ENCODE measurements around the gene LNPK. TPM values are rescaled to one million over a fixed set of nuclear protein-coding genes. Genes with fewer than 3 reads are reported as not detected.

The LNPK gene
- total and polyA plus RNA-seq, 4 donors, result 4.7 to 48.2 (median 16.7) TPM

- ATAC-seq (ENCODE audit: insufficient read depth, low FRiP score), result no peak
- Histone ChIP-seq H3K36me3 (ENCODE audit: control insufficient read depth in 4 of 4, insufficient read depth in 4 of 4, low read length in 4 of 4) (no peaks in the 10 kb centered on the region), H3K4me3 (no peak overlapping the region), H3K9ac (ENCODE audit: insufficient read depth in 1 of 2, low read length in 2 of 2) (no peak overlapping the region), H3K9me3 (ENCODE audit: control insufficient read depth in 4 of 4, insufficient read depth in 3 of 4, low read length in 3 of 4) (peaks cover 0 to 1% (median 0%) of the 10 kb centered on the region in 4 donors), H3K27me3 (ENCODE audit: control insufficient read depth in 3 of 3, insufficient read depth in 3 of 3, low read length in 2 of 3) (no peaks in the 10 kb centered on the region), H3K4me1 (ENCODE audit: control insufficient read depth in 5 of 5, insufficient read depth in 5 of 5, low read length in 5 of 5) (peaks cover 0 to 2% (median 0%) of the 10 kb centered on the region in 5 donors), H3K27ac (ENCODE audit: low read depth in 1 of 2, low read length in 1 of 2) (no peak overlapping the region)
- whole genome bisulfite sequencing, 2 donors, result 98 to 99% methylated on average over 2 of the region's 2 CpGs
- no peak for DNase-seq
- no peak for TF ChIP-seq CTCF (IDR thresholded peaks at IDR 0.05; ENCODE audit: control extremely low read depth, extremely low read depth)
Measured at GRCh38 chr2:176024083-176024482, 22.0 kb upstream of the LNPK start.

GRCh38 chr2:176022048-176022447 lies 20.0 kb upstream of the LNPK start:
- TF ChIP-seq CTCF (IDR thresholded peaks at IDR 0.05; ENCODE audit: control extremely low read depth, extremely low read depth), result no peak
- no peaks in the 10 kb centered on the region for H3K27me3 ChIP-seq (ENCODE audit: control insufficient read depth in 3 of 3, insufficient read depth in 3 of 3, low read length in 2 of 3)
- H3K4me3 ChIP-seq, result no peak overlapping the region
- peaks cover 0 to 2% (median 0%) of the 10 kb centered on the region in 5 donors for H3K4me1 ChIP-seq (ENCODE audit: control insufficient read depth in 5 of 5, insufficient read depth in 5 of 5, low read length in 5 of 5)
- 93 to 100% methylated on average over 1 of the region's 1 CpG for WGBS, 2 donors
- DNase-seq (no peak), ATAC-seq (ENCODE audit: insufficient read depth, low FRiP score) (no peak)
- peaks cover 0 to 2% (median 0%) of the 10 kb centered on the region in 4 donors for H3K9me3 ChIP-seq (ENCODE audit: control insufficient read depth in 4 of 4, insufficient read depth in 3 of 4, low read length in 3 of 4)
- no peak overlapping the region for H3K9ac ChIP-seq (ENCODE audit: insufficient read depth in 1 of 2, low read length in 2 of 2)
- no peak overlapping the region for H3K27ac ChIP-seq (ENCODE audit: low read depth in 1 of 2, low read length in 1 of 2)
- no peaks in the 10 kb centered on the region for H3K36me3 ChIP-seq (ENCODE audit: control insufficient read depth in 4 of 4, insufficient read depth in 4 of 4, low read length in 4 of 4)

- WGBS, 2 donors, result 87 to 96% methylated on average over 6 of the region's 6 CpGs
- no peak for ATAC-seq (ENCODE audit: insufficient read depth, low FRiP score)
- H3K9me3 ChIP-seq (ENCODE audit: control insufficient read depth in 4 of 4, insufficient read depth in 3 of 4, low read length in 3 of 4), result peaks cover 0 to 2% (median 0%) of the 10 kb centered on the region in 4 donors
- H3K4me1 ChIP-seq (ENCODE audit: control insufficient read depth in 5 of 5, insufficient read depth in 5 of 5, low read length in 5 of 5), result peaks cover 0 to 2% (median 0%) of the 10 kb centered on the region in 5 donors
- TF ChIP-seq CTCF (IDR thresholded peaks at IDR 0.05; ENCODE audit: control extremely low read depth, extremely low read depth), result no peak
- H3K27ac ChIP-seq (ENCODE audit: low read depth in 1 of 2, low read length in 1 of 2), result no peak overlapping the region
- no peak for DNase-seq
- no peak overlapping the region for H3K9ac ChIP-seq (ENCODE audit: insufficient read depth in 1 of 2, low read length in 2 of 2)
- H3K27me3 ChIP-seq (ENCODE audit: control insufficient read depth in 3 of 3, insufficient read depth in 3 of 3, low read length in 2 of 3), result no peaks in the 10 kb centered on the region
- no peak overlapping the region for H3K4me3 ChIP-seq
- H3K36me3 ChIP-seq (ENCODE audit: control insufficient read depth in 4 of 4, insufficient read depth in 4 of 4, low read length in 4 of 4), result no peaks in the 10 kb centered on the region
Measured at GRCh38 chr2:176020400-176020799, 18.3 kb upstream of the LNPK start.

- Histone ChIP-seq H3K9me3 (ENCODE audit: control insufficient read depth in 4 of 4, insufficient read depth in 3 of 4, low read length in 3 of 4) (peaks cover 0 to 2% (median 0%) of the 10 kb centered on the region in 4 donors), H3K4me1 (ENCODE audit: control insufficient read depth in 5 of 5, insufficient read depth in 5 of 5, low read length in 5 of 5) (peaks cover 0 to 2% (median 0%) of the 10 kb centered on the region in 5 donors), H3K9ac (ENCODE audit: insufficient read depth in 1 of 2, low read length in 2 of 2) (no peak overlapping the region), H3K27ac (ENCODE audit: low read depth in 1 of 2, low read length in 1 of 2) (no peak overlapping the region), H3K27me3 (ENCODE audit: control insufficient read depth in 3 of 3, insufficient read depth in 3 of 3, low read length in 2 of 3) (no peaks in the 10 kb centered on the region), H3K36me3 (ENCODE audit: control insufficient read depth in 4 of 4, insufficient read depth in 4 of 4, low read length in 4 of 4) (no peaks in the 10 kb centered on the region), H3K4me3 (no peak overlapping the region)
- ATAC-seq (ENCODE audit: insufficient read depth, low FRiP score), result no peak
- DNase-seq, result no peak
- WGBS, 2 donors, result 48 to 83% methylated on average over 1 of the region's 1 CpG
- TF ChIP-seq CTCF (IDR thresholded peaks at IDR 0.05; ENCODE audit: control extremely low read depth, extremely low read depth), result no peak
Measured at GRCh38 chr2:176018708-176019107, 16.6 kb upstream of the LNPK start.

Measured in lung (tissue), 12 donors.